Endothelial cell of umbilical vein (primary cell): ENCODE measurements around the gene MAPRE2. TPM values are rescaled to one million over a fixed set of nuclear protein-coding genes. Genes with fewer than 3 reads are reported as not detected.

Experiments used
- BruUV-seq: library from RNA; stranded (reverse); fragments of 400-500 nt; replicated peaks from 2 replicates; lab custom pipeline; 2021; lab: Mats Ljungman, UMichigan
- CTCF ChIA-PET: fragments of 300-600, 350-600 bp; sonication (Branson Sonifier 250); formaldehyde crosslinking; loops from one replicate; lab custom pipeline; 2021; ENCODE audit warnings: antibody characterized with exemption, inconsistent platforms; lab: Charles Lee
- POLR2A ChIA-PET: fragments of 300-600, 350-600 bp; sonication (Branson Sonifier 250); formaldehyde crosslinking; loops from one replicate; lab custom pipeline; 2021; ENCODE audit warnings: antibody characterized with exemption, inconsistent platforms; lab: Charles Lee
- DNase-seq: peaks from one replicate; pipeline ENCODE4 v3.0.0-alpha.2; 2011; ENCODE audit warnings: low read depth, low spot score
- FAIRE-seq: peaks from 2 replicates; lab custom pipeline; 2011; peaks lifted over from hg19 to GRCh38; lab: Jason Lieb, UNC
- H2AFZ ChIP-seq: 2 replicates; pipeline ENCODE4 v1.6.0; 2012; ENCODE audit warnings: low read depth, low read length, control low read depth, inconsistent platforms
- H3K27ac ChIP-seq: 2 replicates; pipeline ENCODE4 v1.5.1; 2011; ENCODE audit warnings: low read depth, mild to moderate bottlenecking, control low read depth, low read length, moderate library complexity; ENCODE audit not compliant: insufficient read depth
- H3K27me3 ChIP-seq, 2 experiments: 2 replicates each; pipeline versions ENCODE4 v1.6.0 to v1.6.1; 2011; ENCODE audit warnings: low read length in 2 of 2, mixed read lengths in 1 of 2; ENCODE audit not compliant: control insufficient read depth in 2 of 2, insufficient read depth in 2 of 2
- H3K36me3 ChIP-seq, 2 experiments: 2 replicates in 1 of 2; 3 replicates in 1 of 2; pipeline ENCODE4 v1.5.1; 2011; ENCODE audit warnings: low read length in 2 of 2, mild to moderate bottlenecking in 1 of 2, moderate library complexity in 1 of 2; ENCODE audit not compliant: control insufficient read depth in 2 of 2, insufficient read depth in 2 of 2; ENCODE audit errors: extremely low read depth in 1 of 2
- H3K4me1 ChIP-seq: 3 replicates; pipeline ENCODE4 v1.5.1; 2011; ENCODE audit warnings: mild to moderate bottlenecking, low read length; ENCODE audit not compliant: control insufficient read depth, insufficient read depth; ENCODE audit errors: extremely low read depth
- H3K4me2 ChIP-seq: 2 replicates; pipeline ENCODE4 v1.6.1; 2011; ENCODE audit warnings: low read length, control low read depth, mixed read lengths; ENCODE audit not compliant: insufficient read depth
- H3K4me3 ChIP-seq, 3 experiments: fragments of 200-600 bp in 1 of 3; sonication (generic), shearing (Covaris generic) in 1 of 3; replicated peaks in 1 of 3; 2 replicates each; pipeline ENCODE4 v1.5.1; 2011 to 2016; ENCODE audit warnings: control low read depth in 3 of 3, low read length in 3 of 3, mild to moderate bottlenecking in 2 of 3, inconsistent platforms in 1 of 3, low read depth in 1 of 3, moderate library complexity in 1 of 3; ENCODE audit not compliant: insufficient read depth in 1 of 3
- H3K79me2 ChIP-seq: 2 replicates; pipeline ENCODE4 v1.6.0; 2012; ENCODE audit warnings: low read length, inconsistent platforms; ENCODE audit not compliant: control insufficient read depth, insufficient read depth
- H3K9ac ChIP-seq: replicated peaks from 2 replicates; pipeline ENCODE3; 2011; ENCODE audit warnings: low read length, control low read depth; ENCODE audit not compliant: insufficient read depth; ENCODE audit errors: extremely low read depth
- H3K9me1 ChIP-seq: replicated peaks from 3 replicates; pipeline ENCODE4 v1.6.0; 2011; ENCODE audit warnings: mild to moderate bottlenecking, low read length; ENCODE audit not compliant: control insufficient read depth, insufficient read depth; ENCODE audit errors: extremely low read depth
- H3K9me3 ChIP-seq: replicated peaks from 2 replicates; pipeline ENCODE4 v1.5.1; 2012; ENCODE audit warnings: low read length, inconsistent platforms; ENCODE audit not compliant: control insufficient read depth, insufficient read depth
- H4K20me1 ChIP-seq: replicated peaks from 2 replicates; pipeline ENCODE3; 2011; ENCODE audit warnings: mild to moderate bottlenecking, low read length; ENCODE audit not compliant: control insufficient read depth, insufficient read depth; ENCODE audit errors: extremely low read depth
- FOS ChIP-seq: IDR thresholded peaks from 2 replicates; pipeline ENCODE4 v1.6.1; 2011; ENCODE audit warnings: mild to moderate bottlenecking, low read length, moderate library complexity, borderline replicate concordance; ENCODE audit not compliant: insufficient read depth
- GATA2 ChIP-seq: IDR thresholded peaks from 2 replicates; pipeline ENCODE4 v1.7.0; 2011; ENCODE audit warnings: low read depth, mild to moderate bottlenecking, moderate library complexity, mixed read lengths, low read length; ENCODE audit not compliant: insufficient read length, insufficient read depth
- JUN ChIP-seq: IDR thresholded peaks from 2 replicates; pipeline ENCODE4 v1.6.1; 2011; ENCODE audit warnings: borderline replicate concordance, low read depth; ENCODE audit not compliant: insufficient read length, insufficient read depth
- MYC ChIP-seq: IDR thresholded peaks from one replicate; pipeline ENCODE4 v1.6.1; 2011; ENCODE audit warnings: mild to moderate bottlenecking, low read depth, low read length
- POLR2A ChIP-seq: IDR thresholded peaks from 2 replicates; pipeline ENCODE4 v1.6.1; 2012; ENCODE audit warnings: low read depth, mild to moderate bottlenecking, control low read depth, low read length
- POLR2AphosphoS5 ChIP-seq: IDR thresholded peaks from 2 replicates; pipeline ENCODE4 v1.6.1; 2012; ENCODE audit warnings: low read depth, mild to moderate bottlenecking, control low read depth, low read length, moderate library complexity; ENCODE audit not compliant: insufficient read depth
- dilution Hi-C: fragments of 300-500 bp; cut with MboI; formaldehyde crosslinking; loops from one replicate; pipeline ENCODE4 v1.15.0; 2019; ENCODE audit warnings: low sequenced_read_pairs; ENCODE audit not compliant: extremely low pct_ligation_motif_present
- intact Hi-C: fragments of 100-400 bp; cut with micrococcal nuclease; formaldehyde crosslinking; loops from one replicate; pipeline ENCODE4 v1.10.0; 2022
- polyA plus RNA-seq, 4 experiments: library from polyadenylated mRNA; depleted of rRNA in 3 of 4; stranded (reverse) in 3 of 4; unstranded in 1 of 4; fragments of >200 nt; gene quantifications; 2 replicates each; pipeline versions ENCODE4 v1.2.1 to v1.2.3, GENCODE V29; 2011 to 2012; ENCODE audit warnings: missing spikeins in 1 of 4
- total RNA-seq: library from RNA; stranded (reverse); gene quantifications from 2 replicates; pipeline ENCODE4 v1.2.3, GENCODE V29; 2021
- TF ChIP-seq, protein P1 (sequence below), 2 donors: IDR thresholded peaks; 1 replicate in 1 of 2; 2 replicates in 1 of 2; pipeline ENCODE4 v1.5.1; 2011; ENCODE audit warnings: low read length in 2 of 2, mild to moderate bottlenecking in 2 of 2, moderate library complexity in 2 of 2, control low read depth in 1 of 2, inconsistent platforms in 1 of 2, low read depth in 1 of 2; ENCODE audit not compliant: insufficient read depth in 1 of 2; ENCODE audit errors: extremely low read depth in 1 of 2

The MAPRE2 gene
- total and polyA plus RNA-seq, 2 donors (not counting 3 experiments of a cell fraction or from before 2014, with no cell fraction given), result 117 to 148 TPM

DNA sequence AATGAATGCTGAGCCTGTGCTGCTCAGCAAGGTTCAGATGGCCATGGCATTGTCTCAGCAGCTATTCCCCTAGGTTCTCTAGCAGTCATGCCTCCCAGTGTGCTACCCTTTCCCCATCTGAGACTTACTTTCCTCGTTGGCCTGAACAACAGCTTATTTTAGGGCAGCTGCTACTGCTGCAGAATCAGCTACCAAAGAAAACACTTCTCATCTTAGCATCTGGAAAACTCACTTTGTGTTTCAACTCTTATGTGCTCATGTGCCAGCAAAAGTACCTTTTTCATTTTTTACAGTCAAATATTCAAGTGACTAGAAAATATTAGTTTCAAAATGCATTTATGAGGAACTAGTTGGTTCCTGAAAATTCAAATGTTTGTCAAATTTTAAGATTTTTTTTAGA, 139.2 kb downstream of the MAPRE2 start:
- H3K27me3 ChIP-seq, result peaks cover 1 to 5% of the 10 kb centered on the region in 2 experiments
- H3K4me3 ChIP-seq, result no peak overlapping the region
- dilution Hi-C loops (no loop called here), intact Hi-C loops (no loop called here)
- no peak overlapping the region for H3K27ac ChIP-seq
- no peak overlapping the region for H3K4me2 ChIP-seq
- no peak for DNase-seq
- TF ChIP-seq GATA2, result no peak
- no peak for TF ChIP-seq JUN
- no peak for TF ChIP-seq FOS
- no peak for TF ChIP-seq POLR2AphosphoS5
- TF ChIP-seq POLR2A, result no peak
- TF ChIP-seq, protein P1, sequence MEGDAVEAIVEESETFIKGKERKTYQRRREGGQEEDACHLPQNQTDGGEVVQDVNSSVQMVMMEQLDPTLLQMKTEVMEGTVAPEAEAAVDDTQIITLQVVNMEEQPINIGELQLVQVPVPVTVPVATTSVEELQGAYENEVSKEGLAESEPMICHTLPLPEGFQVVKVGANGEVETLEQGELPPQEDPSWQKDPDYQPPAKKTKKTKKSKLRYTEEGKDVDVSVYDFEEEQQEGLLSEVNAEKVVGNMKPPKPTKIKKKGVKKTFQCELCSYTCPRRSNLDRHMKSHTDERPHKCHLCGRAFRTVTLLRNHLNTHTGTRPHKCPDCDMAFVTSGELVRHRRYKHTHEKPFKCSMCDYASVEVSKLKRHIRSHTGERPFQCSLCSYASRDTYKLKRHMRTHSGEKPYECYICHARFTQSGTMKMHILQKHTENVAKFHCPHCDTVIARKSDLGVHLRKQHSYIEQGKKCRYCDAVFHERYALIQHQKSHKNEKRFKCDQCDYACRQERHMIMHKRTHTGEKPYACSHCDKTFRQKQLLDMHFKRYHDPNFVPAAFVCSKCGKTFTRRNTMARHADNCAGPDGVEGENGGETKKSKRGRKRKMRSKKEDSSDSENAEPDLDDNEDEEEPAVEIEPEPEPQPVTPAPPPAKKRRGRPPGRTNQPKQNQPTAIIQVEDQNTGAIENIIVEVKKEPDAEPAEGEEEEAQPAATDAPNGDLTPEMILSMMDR (IDR thresholded peaks at IDR 0.05; ENCODE audit: extremely low read depth in 1 of 2, insufficient read depth in 1 of 2, low read depth in 1 of 2, low read length in 2 of 2), result no peak
- no peak for TF ChIP-seq MYC
- no peak overlapping the region for H3K9ac ChIP-seq
- no peaks in the 10 kb centered on the region for H3K36me3 ChIP-seq
- FAIRE-seq, result no peak
- no peaks in the 10 kb centered on the region for H3K79me2 ChIP-seq
- no peak overlapping the region for H2AFZ ChIP-seq
- ChIA-PET POLR2A (no interaction called here), CTCF (interaction anchor here (1.1 kb wide), 1 partner anchor 10 kb away, joined by 3 read pairs; no protein-coding TSS in a partner anchor)
- no peaks in the 10 kb centered on the region for H3K9me3 ChIP-seq
- no peaks in the 10 kb centered on the region for H4K20me1 ChIP-seq
- no peaks in the 10 kb centered on the region for H3K4me1 ChIP-seq
- BruUV-seq, result no TSS peak
- H3K9me1 ChIP-seq, result no peaks in the 10 kb centered on the region
